Measurements from ENCODE around the gene TRIM28.

GRCh38 chr19:58549664-58550361 lies 5.9 kb downstream of the TRIM28 start:
- TF ChIP-seq EZH2 (IDR thresholded peaks at IDR 0.05) (no peak), POLR2AphosphoS5 (IDR thresholded peaks at IDR 0.05; ENCODE audit: borderline replicate concordance, low read depth, low read length) (no peak; the same call in 1 of the 2 replicates)
